ENCODE measurements around the gene ZNF365.
"Not testable (repeated sequence)": the region's sequence is repeated elsewhere in the genome, so short reads cannot be mapped to it uniquely, and the experiment has no call there.

The ZNF365 gene, protein sequence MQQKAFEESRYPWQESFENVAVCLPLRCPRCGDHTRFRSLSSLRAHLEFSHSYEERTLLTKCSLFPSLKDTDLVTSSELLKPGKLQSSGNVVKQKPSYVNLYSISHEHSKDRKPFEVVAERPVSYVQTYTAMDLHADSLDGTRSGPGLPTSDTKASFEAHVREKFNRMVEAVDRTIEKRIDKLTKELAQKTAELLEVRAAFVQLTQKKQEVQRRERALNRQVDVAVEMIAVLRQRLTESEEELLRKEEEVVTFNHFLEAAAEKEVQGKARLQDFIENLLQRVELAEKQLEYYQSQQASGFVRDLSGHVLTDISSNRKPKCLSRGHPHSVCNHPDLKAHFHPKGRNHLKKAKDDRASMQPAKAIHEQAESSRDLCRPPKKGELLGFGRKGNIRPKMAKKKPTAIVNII

DNA sequence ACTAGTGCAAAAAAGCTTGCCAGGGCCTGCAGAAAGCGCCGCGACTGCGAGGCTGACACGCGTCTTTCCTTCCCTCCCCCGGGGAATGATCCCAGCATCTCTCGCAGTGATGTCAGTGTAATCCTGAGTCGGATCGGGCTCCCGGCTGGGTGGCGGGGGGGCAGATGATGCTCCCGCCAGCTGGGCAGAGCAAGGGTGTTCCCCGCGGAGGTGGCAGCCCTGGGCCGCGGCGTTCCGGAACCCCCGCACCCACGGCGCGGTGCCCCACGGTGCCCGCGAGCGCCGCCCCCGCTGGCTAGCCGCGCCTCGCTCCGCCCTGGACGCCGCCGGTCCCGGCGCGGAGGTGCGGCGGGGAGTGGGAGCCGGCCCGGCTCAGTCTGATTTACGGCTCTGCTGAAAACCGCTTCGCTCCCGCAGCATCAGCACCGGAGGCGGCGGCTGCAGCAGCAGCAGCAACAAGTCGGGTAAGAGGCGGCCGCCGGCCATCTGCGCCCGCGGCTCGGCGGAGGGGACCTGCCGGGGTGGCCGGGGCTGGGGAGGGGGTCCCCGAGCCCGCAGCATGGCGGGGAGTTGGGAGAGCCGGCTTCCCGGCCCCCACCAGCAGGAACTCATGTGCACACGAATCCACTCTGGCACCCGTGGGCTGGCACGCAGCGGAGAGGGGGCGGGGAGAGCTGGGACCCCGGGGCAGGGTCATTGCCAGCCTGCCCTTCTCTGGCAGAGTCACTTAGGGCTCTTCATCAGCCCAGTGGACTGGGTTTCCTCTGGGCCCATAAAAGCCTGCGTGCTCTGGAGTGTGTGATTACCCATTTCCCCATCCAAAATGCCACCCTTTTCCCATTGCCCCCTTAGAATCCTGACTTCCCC, at the start of gene ZNF365:
Gene ZNF365, plus strand, starts transcription at position 375 of the 867 bp plus-strand sequence. CDS start 1,825 bp downstream, outside the sequence.
- DNase-seq (ENCODE audit: low spot score) = peak; percentile 71

DNA sequence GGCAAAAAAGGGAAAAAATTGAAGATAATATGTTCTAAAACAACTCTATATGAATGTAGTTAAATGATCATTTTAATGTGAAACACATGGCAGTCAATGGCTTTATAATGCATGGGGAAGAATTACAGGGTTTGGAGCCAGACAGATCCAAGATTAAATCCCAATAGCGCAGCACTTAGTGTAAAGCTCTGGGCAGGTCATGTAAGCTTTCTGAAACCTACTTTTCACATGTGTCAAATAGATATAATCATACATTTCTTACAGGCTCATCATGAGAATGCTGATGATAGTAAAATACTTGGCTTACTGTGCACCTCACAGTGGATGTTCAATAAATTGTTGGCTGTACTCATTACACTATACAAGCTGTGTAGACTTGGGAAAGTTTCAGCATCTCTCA, 48.0 kb upstream of the ZNF365 start:
- DNase-seq (ENCODE audit: low spot score) = no peak

DNA sequence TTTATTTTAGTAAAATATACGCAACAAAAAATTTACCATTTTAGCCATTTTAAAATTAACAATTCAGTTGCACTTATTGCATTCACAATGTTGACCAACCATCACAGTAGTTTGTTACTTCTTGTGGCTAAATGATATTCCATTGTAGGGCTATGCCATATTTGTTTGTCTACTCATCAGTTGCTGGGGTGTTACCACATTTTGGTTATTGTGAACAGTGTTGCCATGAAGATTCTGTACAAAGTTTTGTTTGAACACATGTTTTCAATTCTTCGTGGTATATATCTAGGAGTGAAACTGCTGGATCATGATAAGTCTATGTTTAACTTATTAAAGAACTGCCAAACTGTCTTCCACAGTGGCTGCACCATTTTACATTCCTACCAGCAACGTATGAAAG, 46.3 kb upstream of the ZNF365 start:
- DNase-seq (ENCODE audit: low spot score) = no peak

DNA sequence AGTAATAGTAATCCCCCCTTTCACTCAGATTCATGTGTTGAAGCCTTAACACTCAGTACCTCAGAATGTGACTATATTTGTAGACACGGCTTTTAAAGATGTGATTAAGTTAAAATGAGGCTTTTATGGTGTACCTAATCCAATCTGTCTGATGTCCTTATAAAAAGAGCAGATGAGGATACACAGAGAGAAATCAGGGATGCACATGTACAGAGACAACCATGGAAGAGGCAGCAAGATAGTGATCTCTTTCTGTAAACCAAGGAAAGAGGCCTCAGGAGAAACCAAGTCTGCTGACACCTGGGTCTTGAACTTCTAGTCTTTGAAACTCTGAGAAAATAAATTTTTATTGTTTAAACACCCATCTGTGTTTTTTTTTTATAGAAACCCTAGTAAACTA, 44.0 kb upstream of the ZNF365 start:
- no peak for DNase-seq (ENCODE audit: low spot score)

DNA sequence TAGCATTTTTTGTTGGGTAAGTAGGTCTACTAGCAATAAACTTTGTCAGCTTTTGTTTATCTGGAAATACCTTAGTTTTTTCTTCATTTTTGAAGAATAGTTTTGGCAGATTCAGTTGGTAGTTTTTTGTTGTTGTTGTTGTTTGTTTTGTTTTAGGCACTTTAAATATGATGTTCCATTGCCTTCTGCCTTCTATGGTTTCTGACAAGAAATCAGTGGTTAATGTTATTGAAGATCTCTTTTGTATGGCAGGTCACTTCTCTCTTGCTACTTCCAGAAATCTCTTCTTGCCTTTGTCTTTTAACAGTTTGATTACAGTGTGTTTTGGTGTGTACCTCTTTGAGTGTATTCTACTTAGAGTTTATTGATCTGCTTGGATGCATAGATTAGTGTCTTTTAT, 41.8 kb upstream of the ZNF365 start:
- DNase-seq (ENCODE audit: low spot score) = no peak

DNA sequence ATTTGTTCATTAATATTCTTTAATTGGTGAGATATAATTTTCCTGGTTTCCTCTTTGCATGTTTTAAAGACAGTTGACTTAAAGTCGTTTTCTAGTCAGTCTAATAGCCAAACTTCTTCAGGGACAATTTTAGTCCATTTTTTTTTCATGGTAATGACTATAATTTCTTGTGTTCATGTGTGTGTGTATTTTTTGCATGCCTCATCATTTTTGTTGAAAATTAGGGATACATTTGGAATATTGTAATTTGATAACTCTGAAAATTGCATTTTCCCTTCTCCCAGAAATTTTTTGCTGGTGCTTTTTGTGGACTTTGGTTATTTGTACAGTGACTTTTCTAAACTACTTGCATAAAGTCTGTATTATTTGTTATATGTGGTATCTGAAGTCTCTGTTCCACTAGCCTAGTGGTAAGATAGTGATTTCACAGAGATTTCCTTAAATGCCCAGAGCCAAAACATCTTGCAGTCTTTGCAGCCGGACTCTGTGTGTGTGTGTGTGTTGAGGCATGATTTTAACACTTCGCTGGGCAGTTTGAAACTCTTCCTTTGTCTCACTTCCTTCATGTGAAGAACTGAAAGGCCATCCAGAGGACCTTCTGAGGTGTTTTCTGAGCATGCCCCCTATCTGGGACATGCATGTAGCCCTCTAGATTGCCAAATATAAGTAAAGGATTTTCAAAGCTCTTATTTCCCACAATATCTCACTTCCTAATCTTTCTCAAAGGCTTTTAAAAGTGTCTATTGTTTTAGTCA, 40.9 kb upstream of the ZNF365 start:
- DNase-seq (ENCODE audit: low spot score) = no peak

DNA sequence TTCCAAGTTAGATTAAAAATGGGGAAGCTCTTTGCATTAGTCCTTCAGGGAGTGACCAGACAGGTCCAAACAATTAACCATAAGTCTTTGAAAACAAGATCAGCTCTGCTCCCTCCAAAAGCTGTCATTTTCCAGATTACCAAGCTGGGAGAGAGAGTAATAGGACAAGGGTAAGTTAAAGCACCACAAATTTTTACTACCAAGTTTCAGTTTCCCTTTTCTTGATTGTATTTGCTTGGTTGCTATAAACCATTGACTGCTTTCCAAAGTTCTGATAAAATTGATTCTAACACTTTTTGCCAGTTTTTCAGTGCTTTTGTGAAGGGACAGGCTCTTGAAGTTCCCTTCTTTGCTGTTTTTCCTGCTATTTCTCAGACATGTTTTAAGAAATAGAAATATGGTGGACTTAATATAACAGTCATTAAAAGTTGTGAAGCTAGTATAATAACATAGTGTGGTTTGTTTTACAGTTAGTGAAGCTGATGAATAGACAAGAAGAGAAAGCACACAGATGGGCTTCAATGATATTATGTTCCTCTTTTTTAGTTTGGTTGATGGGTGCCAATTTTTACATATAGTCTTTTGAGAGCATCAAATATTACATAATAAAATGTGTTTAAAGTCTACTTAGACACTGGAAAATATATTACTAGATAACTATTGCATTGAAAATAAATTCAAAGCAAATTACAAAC, 40.0 kb upstream of the ZNF365 start:
- DNase-seq (ENCODE audit: low spot score) = no peak

DNA sequence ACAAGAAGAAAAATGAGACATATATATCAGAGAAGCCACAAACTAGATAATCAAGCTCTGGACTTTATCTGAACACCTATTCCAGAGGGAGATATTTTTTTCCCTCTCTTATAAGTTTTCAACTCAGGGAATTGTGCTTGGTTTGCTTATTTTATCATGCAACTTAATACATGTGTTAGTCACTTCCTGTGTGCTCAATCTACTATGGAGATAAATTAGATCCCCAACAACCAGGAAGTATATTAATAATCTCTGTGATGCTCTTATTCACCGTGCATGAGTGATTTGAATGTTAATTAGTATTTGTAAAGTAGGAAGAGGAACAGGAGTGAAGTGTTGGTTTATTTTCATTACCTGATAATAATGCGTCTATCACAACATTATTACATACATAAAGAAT, 38.8 kb upstream of the ZNF365 start:
- no peak for DNase-seq (ENCODE audit: low spot score)

DNA sequence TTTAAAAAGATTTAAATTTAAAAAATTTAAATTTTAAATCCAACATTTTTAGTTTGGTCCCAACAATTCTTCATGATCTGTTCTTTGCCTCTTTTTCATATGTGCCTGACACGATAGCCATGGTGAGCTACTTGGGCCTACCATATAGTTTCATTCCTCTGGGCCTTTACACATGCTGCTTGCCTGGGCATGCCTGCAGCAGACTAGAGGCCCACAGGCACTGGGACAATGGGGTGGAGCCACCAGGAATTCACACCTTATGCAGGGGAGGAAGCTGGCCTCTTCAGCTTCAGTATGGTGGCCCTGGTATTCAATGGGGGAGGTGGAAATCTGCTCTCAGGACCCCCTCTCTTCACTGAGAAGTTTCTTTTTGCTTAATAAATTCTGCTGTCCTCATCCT, 37.8 kb upstream of the ZNF365 start:
- no peak for DNase-seq (ENCODE audit: low spot score)

DNA sequence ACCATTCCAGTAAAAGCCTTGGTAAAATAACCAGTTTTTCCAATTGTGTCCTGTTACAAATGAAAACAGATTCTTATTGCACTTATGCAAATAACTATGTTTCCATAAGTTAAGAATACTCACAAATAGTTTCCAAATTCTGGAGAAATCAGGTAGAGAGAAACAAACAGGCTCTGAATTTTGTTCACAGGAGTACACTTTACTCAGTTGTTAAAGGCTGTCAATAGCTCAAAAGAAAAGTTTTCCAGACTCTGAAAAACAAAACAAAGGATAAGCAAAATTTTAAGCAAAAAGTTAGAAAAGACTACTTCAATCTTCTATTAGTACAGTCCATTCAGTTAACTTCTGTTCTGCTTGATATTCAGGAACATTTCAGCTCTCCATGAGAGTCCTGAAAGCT, 32.8 kb upstream of the ZNF365 start:
- no peak for DNase-seq (ENCODE audit: low spot score)

DNA sequence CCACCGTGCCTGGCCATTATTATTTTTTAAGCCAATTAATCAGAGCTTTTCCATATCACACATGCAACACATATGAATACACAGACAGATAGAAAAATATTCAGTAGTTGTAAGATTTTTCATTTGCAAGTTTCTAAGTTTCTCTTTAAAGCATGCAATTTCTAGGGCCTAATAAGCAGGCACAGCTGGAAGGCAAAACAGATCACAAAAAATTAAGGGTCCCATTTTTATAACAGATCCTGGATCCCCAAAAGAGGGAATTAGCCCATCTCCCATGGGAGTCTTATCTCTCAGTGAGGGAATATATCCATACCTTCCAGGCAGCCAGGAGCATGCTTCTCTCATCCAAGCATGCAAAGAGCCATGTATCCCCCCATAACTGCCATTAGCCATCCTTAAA, 31.2 kb upstream of the ZNF365 start:
- no peak for DNase-seq (ENCODE audit: low spot score)

DNA sequence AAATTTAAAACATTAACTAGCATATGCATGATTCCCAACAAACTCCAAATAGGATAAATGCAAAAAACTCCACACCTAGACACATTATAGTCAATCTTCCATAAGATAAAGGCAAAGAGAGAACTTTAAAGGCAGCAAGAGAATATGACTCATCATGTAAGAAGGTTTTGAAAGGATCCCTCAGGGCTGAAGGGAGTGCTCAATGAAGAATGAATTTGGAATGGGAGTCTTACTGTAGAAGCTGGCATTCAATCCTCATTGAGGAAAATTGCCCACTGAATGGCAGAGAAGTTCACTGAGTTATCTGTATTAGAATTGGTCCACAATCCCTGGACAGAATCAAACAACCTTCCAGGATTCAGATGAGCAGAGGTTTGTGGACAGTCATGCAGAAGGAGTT, 26.1 kb upstream of the ZNF365 start:
- no peak for DNase-seq (ENCODE audit: low spot score)

DNA sequence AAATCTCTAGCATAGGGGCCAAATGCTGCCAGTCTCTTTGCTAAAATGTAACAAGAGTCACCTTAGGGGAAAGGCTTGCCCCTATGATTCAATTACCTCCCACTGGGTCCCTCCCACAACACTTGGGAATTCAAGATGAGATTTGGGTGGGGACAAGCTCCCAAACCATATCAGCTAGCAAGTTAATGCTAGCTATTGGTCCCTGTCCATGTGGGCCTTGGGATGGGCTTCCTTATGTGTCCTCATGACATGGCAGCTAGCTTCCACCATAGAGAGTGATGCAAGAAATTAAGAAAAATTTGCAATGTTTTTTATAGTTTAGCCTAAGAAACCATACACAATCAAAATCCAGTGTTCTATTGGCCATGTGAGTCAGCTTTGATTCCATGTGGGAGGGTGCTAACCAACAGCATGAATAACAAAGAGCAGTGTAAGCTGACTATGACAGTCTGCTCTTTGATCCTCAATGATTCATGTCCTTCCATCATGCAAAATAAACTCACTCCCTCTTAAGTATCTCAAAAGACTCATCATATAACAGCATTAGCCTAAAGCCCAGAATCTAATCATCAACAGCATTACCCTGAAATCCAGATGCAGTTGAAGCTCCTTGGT, 21.7 kb upstream of the ZNF365 start:
- DNase-seq (ENCODE audit: low spot score) = no peak

DNA sequence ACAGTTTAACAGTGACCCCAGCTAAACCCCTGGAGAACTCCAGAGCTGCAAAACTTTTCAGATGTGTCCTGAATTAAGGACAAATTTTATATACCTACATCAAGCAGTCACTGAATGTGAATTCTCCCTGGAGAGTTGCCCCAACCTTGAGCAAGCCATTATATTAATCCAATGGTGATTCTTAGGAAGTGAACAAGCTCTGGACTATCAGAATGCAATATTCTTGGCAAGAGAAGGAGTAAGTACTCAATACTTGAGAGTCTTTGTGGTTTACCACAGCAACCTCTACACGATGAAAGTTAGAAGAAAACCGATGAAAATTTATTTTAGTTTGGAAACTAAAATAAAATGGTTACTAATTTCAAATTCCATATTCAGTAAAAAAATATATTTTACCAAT, 19.3 kb upstream of the ZNF365 start:
- DNase-seq (ENCODE audit: low spot score) = no peak

DNA sequence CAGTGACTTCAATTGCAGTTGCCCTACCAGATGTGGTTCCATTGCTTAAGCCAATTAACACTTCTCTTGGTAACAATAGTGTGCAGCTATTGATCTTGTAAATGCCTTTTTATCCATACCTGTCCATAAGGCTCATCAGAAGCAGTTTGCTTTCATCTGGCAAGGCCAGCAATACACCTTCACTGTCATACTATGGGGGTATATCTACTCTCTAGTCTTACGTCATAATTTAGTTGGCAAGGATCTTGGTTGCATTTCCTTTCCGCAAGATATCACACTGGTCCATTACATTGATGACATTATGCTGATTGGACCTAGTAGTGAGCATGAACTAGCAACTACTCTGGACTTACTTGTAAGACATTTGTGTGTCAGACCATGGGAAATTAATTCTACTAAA, 17.7 kb upstream of the ZNF365 start:
- no peak for DNase-seq (ENCODE audit: low spot score)

DNA sequence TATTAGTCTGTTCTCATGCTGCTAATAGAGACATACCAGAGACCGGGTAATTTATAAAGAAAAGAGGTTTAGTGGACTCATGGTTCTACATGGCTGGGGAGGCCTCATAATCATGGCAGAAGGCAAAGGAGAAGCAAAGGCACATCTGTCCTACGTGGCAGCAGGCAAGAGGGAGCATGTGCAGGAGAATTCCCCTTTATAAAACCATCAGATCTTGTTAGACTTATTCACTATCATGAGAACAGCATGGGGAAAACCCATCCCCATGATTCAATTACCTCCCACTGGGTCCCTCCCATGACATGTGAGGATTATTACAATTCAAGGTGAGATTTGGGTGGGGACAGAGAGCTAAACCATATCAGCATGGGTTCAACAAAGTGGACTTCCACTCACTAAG, 16.0 kb upstream of the ZNF365 start:
- not testable (repeated sequence) for DNase-seq (ENCODE audit: low spot score)

DNA sequence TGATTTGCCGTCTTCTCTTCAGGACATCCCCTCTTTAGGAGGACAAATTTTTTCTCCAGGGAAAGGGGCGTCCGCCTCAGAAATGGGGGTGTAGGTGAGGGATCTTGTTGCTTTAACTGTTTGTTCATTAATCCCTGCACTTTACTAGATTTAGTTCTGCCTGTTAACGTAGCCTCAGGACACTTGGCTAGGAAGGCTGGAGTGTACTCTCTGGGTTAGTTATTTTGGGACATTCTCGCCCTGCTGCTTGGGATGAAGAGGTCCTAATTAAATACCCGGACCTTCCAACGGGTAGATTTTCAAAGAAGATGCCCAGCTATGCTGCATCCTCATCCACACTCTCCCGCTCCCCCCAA, 552 bp upstream of the ZNF365 start:
- DNase-seq (ENCODE audit: low spot score) = no peak

DNA sequence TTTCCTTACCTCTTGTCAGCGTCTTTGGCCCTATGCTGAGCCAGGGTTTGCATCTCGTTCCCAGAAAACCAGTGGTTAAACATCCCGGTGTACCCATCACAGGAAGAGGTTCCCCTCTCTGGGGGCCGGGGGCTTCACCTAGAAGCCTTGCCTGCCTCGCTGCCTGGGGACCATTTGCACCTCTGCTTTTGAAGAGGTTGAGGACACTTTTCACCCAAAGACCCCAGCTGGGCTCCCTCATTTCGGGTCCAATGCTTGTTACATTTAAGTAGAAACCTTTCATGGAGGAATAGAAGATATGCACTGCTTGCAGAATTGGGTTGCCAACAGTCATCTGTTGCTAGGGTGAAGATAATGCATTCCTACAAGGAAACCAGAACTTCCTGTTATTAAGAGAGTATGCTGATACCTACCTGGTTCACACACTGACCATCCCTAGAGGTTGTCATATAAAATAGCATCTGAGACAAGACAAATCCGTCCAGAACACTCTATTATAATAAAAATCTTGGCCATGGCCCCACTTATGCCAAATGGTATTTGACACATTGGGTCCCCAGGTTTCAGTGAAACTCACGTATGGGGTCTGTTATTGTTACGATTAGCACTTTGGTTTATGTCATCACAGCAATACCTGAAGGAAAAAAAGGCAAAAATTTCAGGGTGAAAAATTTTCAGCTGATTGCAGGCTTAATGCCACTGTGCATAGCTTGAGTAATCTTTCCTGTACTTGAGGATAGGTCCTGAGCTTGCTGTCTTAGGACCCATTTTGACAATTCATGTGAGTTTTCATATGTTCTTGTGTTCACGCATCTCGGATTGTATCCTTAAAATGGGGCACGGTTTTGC, 917 bp downstream of the ZNF365 start:
- DNase-seq (ENCODE audit: low spot score) = no peak

DNA sequence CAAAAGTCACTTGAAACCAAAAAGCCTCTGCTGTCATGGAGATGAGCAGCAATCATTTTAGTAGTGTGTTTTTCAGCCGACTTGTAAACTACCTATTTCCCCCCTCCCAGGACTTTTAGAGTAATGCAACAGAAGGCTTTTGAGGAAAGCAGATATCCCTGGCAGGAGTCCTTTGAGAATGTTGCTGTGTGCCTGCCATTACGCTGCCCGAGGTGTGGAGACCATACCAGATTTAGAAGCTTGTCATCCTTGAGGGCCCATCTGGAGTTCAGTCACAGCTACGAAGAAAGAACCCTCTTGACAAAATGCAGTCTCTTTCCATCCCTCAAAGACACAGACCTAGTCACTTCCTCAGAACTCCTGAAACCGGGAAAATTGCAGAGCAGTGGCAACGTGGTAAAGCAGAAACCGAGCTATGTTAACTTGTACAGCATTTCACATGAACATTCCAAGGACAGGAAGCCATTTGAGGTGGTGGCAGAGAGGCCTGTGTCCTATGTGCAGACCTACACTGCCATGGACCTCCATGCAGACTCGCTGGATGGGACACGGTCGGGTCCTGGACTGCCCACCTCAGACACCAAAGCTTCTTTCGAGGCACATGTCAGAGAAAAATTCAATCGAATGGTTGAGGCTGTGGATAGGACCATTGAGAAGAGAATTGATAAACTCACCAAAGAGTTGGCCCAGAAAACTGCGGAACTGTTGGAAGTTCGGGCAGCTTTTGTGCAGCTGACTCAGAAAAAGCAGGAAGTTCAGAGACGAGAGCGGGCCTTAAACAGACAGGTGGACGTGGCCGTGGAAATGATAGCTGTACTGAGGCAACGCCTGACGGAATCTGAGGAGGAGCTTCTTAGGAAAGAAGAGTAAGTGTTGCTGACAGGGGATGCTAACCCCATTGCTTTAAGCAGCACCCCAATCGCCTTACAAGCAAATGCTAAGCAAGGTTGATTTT, 2.2 kb downstream of the ZNF365 start:
- DNase-seq (ENCODE audit: low spot score) = no peak

All from left forelimb (tissue), 1 donor.